GM18505 (cell line): ENCODE measurements around the gene FAR1.
A peak's percentile ranks its signal among the peaks of the same experiment; 100 is the strongest.

Experiments
- ATAC-seq: cut with Tn5 transposase; IDR thresholded peaks from one replicate; pipeline ENCODE4 v1.9.1; 2021; ENCODE audit not compliant: unreplicated experiment
- POLR2A ChIP-seq: IDR thresholded peaks from 4 replicates; pipeline ENCODE4 v1.6.1; 2011; ENCODE audit warnings: borderline replicate concordance; ENCODE audit not compliant: insufficient read depth, insufficient read length; ENCODE audit errors: extremely low read depth

Gene FAR1

DNA sequence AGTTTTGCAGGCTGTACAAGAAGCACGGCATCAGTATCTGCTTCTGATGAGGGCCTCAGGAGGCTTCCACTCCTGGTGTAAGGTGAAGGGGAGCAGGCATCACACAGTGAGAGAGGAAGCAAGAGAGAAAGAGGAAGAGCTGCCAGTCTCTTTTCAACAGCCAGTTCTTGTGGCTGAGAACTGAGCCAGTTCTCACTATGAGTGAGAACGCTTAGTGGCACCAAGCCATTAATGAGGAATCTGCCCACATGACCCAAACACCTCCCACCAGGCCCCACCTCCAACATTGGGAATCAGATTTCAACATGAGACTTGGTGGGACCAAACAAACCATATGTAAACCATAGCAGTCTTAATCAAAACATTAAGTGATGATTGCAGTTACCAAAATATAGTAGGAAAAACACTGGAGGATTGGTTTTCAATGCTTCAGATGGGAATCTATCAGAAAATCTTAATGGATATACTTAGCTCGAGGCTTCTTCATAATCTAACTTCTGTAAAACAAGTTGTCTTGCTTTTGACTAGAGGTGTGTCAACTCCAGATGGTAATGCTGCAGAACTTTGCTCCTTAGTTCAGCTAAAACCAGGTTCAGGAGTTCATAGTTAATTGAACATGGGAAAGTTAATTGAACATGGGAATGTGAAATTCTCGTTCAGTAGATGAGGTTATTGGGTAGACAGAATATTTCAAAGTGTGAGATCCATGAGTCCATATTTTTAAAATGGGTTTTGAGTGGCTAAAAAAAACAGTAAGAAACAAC, 12.2 kb downstream of the FAR1 start:
- ATAC-seq: peak; percentile 72
- TF ChIP-seq POLR2A: no peak

DNA sequence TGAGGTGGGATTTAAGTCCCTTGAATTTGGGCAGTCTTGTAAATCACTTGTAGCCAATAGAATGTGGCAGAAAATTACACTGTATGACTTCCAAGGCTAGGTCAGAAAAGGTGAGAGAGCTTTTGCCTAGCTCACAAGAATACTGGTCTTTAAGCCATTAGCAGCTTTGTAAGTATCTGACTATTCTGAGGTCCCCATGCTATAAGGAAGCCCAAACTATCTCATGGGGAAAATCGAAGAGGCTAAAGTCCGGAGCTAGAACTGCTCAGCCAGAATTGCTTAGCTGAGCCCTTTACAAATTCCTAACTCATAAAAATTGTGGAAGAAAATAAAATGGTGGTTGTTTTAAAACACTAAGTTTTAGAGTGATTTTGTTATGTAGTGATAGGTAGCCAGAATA, 13.0 kb downstream of the FAR1 start:
- no peak for ATAC-seq

DNA sequence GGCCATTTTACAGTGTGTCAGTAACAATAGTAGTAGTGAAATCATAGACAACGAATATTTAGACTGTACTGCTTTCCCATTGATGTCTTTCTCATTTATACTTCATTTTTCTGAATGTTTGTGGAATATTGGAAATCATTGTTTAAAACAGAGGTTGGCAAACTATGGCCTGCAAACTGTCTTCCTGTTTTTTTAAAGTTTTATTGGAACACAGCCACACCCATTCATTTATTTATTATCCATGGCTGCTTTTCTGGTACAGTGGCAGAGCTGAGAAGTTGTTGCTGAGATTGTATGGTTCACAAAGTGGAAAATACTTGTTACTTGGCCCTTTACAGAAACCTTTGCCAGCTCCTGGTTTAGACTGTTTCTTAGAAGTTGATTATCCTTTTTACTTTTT, 13.7 kb downstream of the FAR1 start:
- TF ChIP-seq POLR2A: no peak
- ATAC-seq: no peak

More for the DNA sequence above, 13.0 kb downstream of the FAR1 start:
- no peak for TF ChIP-seq POLR2A

DNA sequence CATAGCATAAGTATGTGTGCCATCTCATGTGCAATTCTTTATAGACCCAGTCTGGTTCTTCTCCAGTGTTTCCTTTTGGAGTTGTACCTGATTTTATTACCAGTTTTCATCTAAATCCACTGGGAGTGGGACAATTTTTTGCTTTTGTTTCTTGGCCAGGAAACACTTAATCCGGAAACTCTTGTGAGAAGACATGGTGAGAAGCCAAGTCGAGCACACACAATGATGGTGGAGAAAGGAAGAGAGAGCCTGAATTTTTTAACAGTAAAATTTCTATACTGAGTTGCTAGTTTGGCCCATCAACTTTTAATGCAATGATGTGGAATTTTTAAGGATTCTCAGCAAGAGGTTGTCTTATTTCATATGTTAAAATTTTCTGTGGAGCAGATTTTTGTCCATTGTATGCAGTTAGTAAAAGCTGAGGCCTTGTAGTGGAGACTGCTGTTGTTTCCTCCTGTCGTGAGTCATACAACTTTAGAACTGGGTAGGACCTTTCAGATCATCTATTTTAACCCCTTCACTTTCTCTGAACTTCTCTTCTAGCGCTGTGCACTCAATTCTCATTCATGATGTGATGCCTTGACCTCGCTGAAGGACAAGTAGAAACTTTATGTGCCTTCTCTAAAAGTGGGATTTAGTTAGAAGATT, 17.1 kb downstream of the FAR1 start:
- no peak for ATAC-seq
- TF ChIP-seq POLR2A: no peak

DNA sequence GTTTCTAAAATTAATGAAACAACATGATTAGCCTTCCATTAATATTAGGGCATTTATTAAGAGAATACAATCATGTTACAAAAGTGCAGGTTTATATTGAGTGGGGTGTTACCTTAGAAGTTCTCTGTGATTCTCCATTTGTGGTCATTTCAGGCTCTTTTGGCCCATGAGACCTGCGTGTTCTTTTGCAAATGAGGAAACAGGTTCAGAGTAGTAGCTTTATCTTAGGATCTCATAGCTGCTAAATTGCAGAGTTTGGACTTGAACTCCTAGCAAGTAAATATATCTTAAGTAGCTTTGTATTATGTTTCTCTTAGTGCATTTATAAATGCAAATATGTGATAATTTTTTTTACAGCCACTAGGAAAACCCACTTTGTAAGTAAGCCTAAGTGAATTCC, 18.3 kb downstream of the FAR1 start:
- ATAC-seq: no peak
- no peak for TF ChIP-seq POLR2A

DNA sequence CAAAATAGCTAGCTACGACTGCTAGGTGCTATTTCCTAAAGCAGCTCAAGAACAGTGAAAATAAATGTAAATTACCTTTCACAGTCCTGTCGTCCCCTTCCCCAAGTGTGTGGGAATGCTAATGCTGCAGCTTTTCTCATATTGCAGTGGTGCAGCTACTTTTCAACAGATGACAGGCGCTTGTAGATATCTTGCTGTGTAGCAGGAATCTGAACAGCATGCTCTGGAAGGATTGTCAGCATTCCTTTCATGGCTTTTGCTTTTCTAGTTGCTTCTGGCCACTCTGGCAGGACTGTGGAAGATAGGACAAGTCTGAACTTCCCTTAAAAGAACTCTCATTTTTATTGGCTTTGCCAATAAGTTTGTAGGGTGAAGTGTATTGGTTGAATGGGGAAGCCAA, 18.8 kb downstream of the FAR1 start:
- no peak for ATAC-seq
- TF ChIP-seq POLR2A: no peak

DNA sequence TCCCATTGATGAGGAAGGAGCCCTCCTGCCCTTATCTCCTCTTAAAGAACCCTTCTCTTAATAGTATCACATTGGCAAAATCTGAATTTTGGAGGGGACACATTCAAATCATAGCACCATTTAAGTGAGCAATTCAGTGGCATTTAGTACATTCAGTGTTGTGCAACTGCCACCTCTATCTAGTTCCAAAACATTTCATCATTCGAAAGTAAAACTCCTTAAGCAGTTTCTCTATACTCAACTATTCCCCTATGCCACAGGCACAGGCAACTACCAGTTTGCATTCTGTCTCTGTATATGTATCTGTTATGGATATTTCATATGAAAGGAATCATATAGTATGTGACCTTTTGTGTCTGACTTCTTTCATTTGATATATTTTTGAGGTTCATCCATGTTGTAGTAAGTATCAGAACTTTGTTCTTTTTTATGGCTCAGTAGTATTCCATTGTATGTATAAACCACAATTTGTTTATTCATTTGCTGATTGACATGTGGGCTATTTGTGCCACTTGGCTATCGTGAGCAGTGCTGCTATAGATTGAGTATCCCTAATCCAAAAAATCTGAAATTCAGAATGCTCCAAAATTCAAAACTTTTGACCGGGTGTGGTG, 22.9 kb downstream of the FAR1 start:
- no peak for TF ChIP-seq POLR2A
- no peak for ATAC-seq

DNA sequence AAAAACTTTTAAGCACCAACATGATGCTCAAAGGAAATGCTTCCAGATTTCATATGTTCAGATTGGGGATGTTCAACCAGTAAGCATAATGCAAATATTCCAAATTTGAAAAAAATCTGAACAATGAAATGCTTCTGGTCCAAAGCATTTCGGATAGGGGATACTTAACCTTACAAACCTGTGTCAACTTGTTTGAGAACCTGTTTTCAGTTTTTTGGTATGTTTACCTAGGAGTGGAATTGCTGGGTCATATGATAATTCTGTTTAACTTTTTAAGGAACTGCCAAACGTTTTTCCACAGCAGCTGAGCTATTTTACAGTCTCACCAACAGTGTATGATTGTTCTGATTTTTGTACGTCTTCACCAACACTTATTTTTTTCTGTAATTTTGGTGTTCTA, 23.7 kb downstream of the FAR1 start:
- no peak for ATAC-seq
- no peak for TF ChIP-seq POLR2A

DNA sequence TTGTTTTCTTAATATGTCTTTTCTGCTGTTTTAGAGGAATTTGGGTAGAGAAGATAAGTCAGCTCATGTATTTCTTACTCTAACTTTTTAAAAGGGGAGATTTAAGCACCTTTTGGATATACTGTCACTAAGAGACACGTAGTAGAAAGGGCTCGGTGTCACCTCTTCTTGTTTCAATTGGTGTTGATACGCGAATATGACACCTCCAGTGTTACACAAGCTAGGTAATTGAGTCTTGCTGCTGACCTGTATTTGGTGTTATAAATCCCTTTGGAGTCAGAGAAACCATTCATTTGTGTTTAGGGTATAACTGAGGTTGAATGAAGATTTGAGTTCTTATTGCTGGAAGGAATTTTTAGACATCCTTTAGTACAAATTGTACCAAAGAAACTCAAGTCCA, 25.6 kb downstream of the FAR1 start:
- no peak for ATAC-seq
- TF ChIP-seq POLR2A: no peak

DNA sequence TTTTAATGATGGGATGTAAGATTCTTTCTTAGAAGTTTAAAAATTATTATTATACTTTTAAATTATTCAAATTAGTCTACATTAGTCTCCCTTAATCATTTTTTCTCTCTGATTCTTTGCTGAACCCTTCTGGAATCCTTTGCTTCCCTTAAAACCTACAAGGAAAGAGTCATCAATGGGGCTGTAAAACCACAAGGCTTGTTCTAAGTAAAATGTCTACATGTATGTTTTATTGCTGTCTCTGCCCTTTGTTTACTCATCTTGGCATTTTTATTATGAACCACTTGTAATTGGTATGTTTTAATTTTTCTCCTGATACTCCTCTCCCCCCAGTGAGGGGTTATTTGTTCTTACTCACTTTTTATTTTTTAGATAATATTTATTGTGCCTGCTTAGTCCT, 27.4 kb downstream of the FAR1 start:
- no peak for TF ChIP-seq POLR2A
- no peak for ATAC-seq

DNA sequence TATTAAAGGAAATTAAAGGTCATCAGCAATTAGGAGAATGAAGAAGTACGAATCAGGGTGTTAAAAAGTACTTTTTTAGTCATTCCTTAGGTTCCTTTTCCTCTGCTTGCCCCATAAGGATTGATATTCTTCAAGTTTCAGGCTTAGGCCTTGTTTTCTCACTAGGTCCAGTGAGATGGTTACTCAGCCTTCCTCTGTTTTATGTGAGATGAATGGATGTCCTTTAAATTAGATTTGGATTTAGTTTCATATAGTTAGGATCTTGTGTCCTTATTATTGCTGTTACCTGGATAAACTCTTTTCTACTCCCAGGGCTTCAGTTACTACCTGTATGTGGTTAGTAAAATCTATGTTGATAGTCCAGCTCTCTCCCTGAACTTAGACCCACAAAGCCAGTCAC, 29.2 kb downstream of the FAR1 start:
- no peak for ATAC-seq
- TF ChIP-seq POLR2A: no peak

DNA sequence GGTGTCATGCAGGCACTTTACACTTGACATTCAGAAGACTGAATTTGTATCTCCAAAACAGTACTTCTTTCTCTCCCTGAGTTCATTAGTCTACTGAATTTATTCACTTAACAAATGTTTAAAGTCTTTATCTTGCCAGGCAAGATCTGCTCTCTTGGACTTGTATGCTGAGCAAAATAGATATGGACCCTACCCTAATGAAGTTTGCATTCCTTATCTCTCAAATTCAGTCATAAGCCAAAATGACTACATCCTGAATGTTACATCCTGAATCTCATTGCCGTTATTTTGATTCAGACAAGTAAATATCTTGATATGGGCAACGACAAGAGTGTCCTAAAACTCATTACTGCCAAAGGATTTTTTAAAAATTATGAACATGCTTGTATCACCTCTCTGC, 29.7 kb downstream of the FAR1 start:
- no peak for ATAC-seq
- no peak for TF ChIP-seq POLR2A

DNA sequence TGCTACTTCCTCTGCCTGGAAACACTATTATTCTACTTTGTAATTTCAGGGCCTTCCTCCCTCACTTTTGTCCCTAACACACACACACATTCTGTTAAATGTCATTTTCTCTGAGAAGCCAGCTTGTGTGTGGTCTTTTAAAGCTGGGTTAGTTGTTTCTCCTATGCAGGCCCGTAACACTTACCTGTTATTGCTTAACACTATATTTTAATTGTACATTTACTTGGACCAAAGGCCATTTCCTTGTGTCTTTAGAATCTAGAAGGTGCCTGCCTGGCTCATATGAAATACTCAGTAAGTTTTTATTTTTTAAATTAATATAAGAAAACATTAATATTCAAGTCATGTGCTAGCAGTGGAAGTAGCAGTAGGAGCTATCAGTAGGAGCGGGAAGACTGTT, 30.6 kb downstream of the FAR1 start:
- no peak for TF ChIP-seq POLR2A
- ATAC-seq: no peak

DNA sequence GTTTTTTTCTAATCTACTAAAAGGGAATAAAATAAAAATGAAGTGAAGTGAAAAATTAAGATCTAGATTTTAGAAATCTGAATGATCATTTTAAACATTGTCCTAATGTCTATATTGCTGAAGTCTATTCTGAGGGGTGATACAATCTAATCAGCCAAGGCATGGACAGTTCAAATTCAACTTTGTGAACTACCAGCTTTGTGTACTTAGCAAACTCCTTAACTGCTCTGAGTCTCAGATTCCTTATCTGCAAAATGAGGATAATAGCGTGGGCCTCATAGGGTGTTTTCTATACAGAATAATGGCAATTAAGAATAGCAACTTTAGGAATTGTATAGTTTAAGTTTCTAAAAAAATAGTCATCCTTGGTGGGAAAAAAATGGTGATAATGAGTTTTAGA, 31.4 kb downstream of the FAR1 start:
- ATAC-seq: no peak

More for the DNA sequence above, 31.4 kb downstream of the FAR1 start:
- TF ChIP-seq POLR2A: no peak
